Endothelial cell of umbilical vein (primary cell): ENCODE results near the gene CACNA1C. TPM values are rescaled to one million over a fixed set of nuclear protein-coding genes. Genes with fewer than 3 reads are reported as not detected.

Experiments used
- BruUV-seq: library from RNA; stranded (reverse); fragments of 400-500 nt; replicated peaks from 2 replicates; lab custom pipeline; 2021; lab: Mats Ljungman, UMichigan
- CTCF ChIA-PET: fragments of 300-600, 350-600 bp; sonication (Branson Sonifier 250); formaldehyde crosslinking; loops from one replicate; lab custom pipeline; 2021; ENCODE audit warnings: antibody characterized with exemption, inconsistent platforms; lab: Charles Lee
- POLR2A ChIA-PET: fragments of 300-600, 350-600 bp; sonication (Branson Sonifier 250); formaldehyde crosslinking; loops from one replicate; lab custom pipeline; 2021; ENCODE audit warnings: antibody characterized with exemption, inconsistent platforms; lab: Charles Lee
- DNase-seq: peaks from one replicate; pipeline ENCODE4 v3.0.0-alpha.2; 2011; ENCODE audit warnings: low read depth, low spot score
- FAIRE-seq: peaks from 2 replicates; lab custom pipeline; 2011; peaks lifted over from hg19 to GRCh38; lab: Jason Lieb, UNC
- H2AFZ ChIP-seq: 2 replicates; pipeline ENCODE4 v1.6.0; 2012; ENCODE audit warnings: low read depth, low read length, control low read depth, inconsistent platforms
- H3K27ac ChIP-seq: 2 replicates; pipeline ENCODE4 v1.5.1; 2011; ENCODE audit warnings: low read depth, mild to moderate bottlenecking, control low read depth, low read length, moderate library complexity; ENCODE audit not compliant: insufficient read depth
- H3K27me3 ChIP-seq, 2 experiments: 2 replicates each; pipeline versions ENCODE4 v1.6.0 to v1.6.1; 2011; ENCODE audit warnings: low read length in 2 of 2, mixed read lengths in 1 of 2; ENCODE audit not compliant: control insufficient read depth in 2 of 2, insufficient read depth in 2 of 2
- H3K36me3 ChIP-seq, 2 experiments: 2 replicates in 1 of 2; 3 replicates in 1 of 2; pipeline ENCODE4 v1.5.1; 2011; ENCODE audit warnings: low read length in 2 of 2, mild to moderate bottlenecking in 1 of 2, moderate library complexity in 1 of 2; ENCODE audit not compliant: control insufficient read depth in 2 of 2, insufficient read depth in 2 of 2; ENCODE audit errors: extremely low read depth in 1 of 2
- H3K4me1 ChIP-seq: 3 replicates; pipeline ENCODE4 v1.5.1; 2011; ENCODE audit warnings: mild to moderate bottlenecking, low read length; ENCODE audit not compliant: control insufficient read depth, insufficient read depth; ENCODE audit errors: extremely low read depth
- H3K4me2 ChIP-seq: 2 replicates; pipeline ENCODE4 v1.6.1; 2011; ENCODE audit warnings: low read length, control low read depth, mixed read lengths; ENCODE audit not compliant: insufficient read depth
- H3K4me3 ChIP-seq, 3 experiments: fragments of 200-600 bp in 1 of 3; sonication (generic), shearing (Covaris generic) in 1 of 3; replicated peaks in 1 of 3; 2 replicates each; pipeline ENCODE4 v1.5.1; 2011 to 2016; ENCODE audit warnings: control low read depth in 3 of 3, low read length in 3 of 3, mild to moderate bottlenecking in 2 of 3, inconsistent platforms in 1 of 3, low read depth in 1 of 3, moderate library complexity in 1 of 3; ENCODE audit not compliant: insufficient read depth in 1 of 3
- H3K79me2 ChIP-seq: 2 replicates; pipeline ENCODE4 v1.6.0; 2012; ENCODE audit warnings: low read length, inconsistent platforms; ENCODE audit not compliant: control insufficient read depth, insufficient read depth
- H3K9ac ChIP-seq: replicated peaks from 2 replicates; pipeline ENCODE3; 2011; ENCODE audit warnings: low read length, control low read depth; ENCODE audit not compliant: insufficient read depth; ENCODE audit errors: extremely low read depth
- H3K9me1 ChIP-seq: replicated peaks from 3 replicates; pipeline ENCODE4 v1.6.0; 2011; ENCODE audit warnings: mild to moderate bottlenecking, low read length; ENCODE audit not compliant: control insufficient read depth, insufficient read depth; ENCODE audit errors: extremely low read depth
- H3K9me3 ChIP-seq: replicated peaks from 2 replicates; pipeline ENCODE4 v1.5.1; 2012; ENCODE audit warnings: low read length, inconsistent platforms; ENCODE audit not compliant: control insufficient read depth, insufficient read depth
- H4K20me1 ChIP-seq: replicated peaks from 2 replicates; pipeline ENCODE3; 2011; ENCODE audit warnings: mild to moderate bottlenecking, low read length; ENCODE audit not compliant: control insufficient read depth, insufficient read depth; ENCODE audit errors: extremely low read depth
- CTCF ChIP-seq, 2 donors: IDR thresholded peaks; 1 replicate in 1 of 2; 2 replicates in 1 of 2; pipeline ENCODE4 v1.5.1; 2011; ENCODE audit warnings: low read length in 2 of 2, mild to moderate bottlenecking in 2 of 2, moderate library complexity in 2 of 2, control low read depth in 1 of 2, inconsistent platforms in 1 of 2, low read depth in 1 of 2; ENCODE audit not compliant: insufficient read depth in 1 of 2; ENCODE audit errors: extremely low read depth in 1 of 2
- EZH2 ChIP-seq: IDR thresholded peaks from 2 replicates; pipeline ENCODE4 v1.6.1; 2012; ENCODE audit warnings: borderline replicate concordance, low read depth, mild to moderate bottlenecking, moderate library complexity, low read length, inconsistent platforms; ENCODE audit not compliant: severe bottlenecking
- GATA2 ChIP-seq: IDR thresholded peaks from 2 replicates; pipeline ENCODE4 v1.7.0; 2011; ENCODE audit warnings: low read depth, mild to moderate bottlenecking, moderate library complexity, mixed read lengths, low read length; ENCODE audit not compliant: insufficient read length, insufficient read depth
- MAX ChIP-seq: IDR thresholded peaks from 2 replicates; pipeline ENCODE4 v1.6.1; 2011; ENCODE audit not compliant: insufficient read depth, insufficient read length
- MYC ChIP-seq: IDR thresholded peaks from one replicate; pipeline ENCODE4 v1.6.1; 2011; ENCODE audit warnings: mild to moderate bottlenecking, low read depth, low read length
- POLR2AphosphoS5 ChIP-seq: IDR thresholded peaks from 2 replicates; pipeline ENCODE4 v1.6.1; 2012; ENCODE audit warnings: low read depth, mild to moderate bottlenecking, control low read depth, low read length, moderate library complexity; ENCODE audit not compliant: insufficient read depth
- dilution Hi-C: fragments of 300-500 bp; cut with MboI; formaldehyde crosslinking; loops from one replicate; pipeline ENCODE4 v1.15.0; 2019; ENCODE audit warnings: low sequenced_read_pairs; ENCODE audit not compliant: extremely low pct_ligation_motif_present
- intact Hi-C: fragments of 100-400 bp; cut with micrococcal nuclease; formaldehyde crosslinking; loops from one replicate; pipeline ENCODE4 v1.10.0; 2022
- polyA plus RNA-seq, 4 experiments: library from polyadenylated mRNA; depleted of rRNA in 3 of 4; stranded (reverse) in 3 of 4; unstranded in 1 of 4; fragments of >200 nt; gene quantifications; 2 replicates each; pipeline versions ENCODE4 v1.2.1 to v1.2.3, GENCODE V29; 2011 to 2012; ENCODE audit warnings: missing spikeins in 1 of 4
- total RNA-seq: library from RNA; stranded (reverse); gene quantifications from 2 replicates; pipeline ENCODE4 v1.2.3, GENCODE V29; 2021

The CACNA1C gene
- total and polyA plus RNA-seq, 2 donors (not counting 3 experiments of a cell fraction or from before 2014, with no cell fraction given), result not detected

- no peaks in the 10 kb centered on the region for H3K4me1 ChIP-seq
- H3K79me2 ChIP-seq, result no peaks in the 10 kb centered on the region
- H3K4me2 ChIP-seq, result no peak overlapping the region
- no peaks in the 10 kb centered on the region for H3K9me3 ChIP-seq
- TF ChIP-seq MAX (no peak), GATA2 (no peak), POLR2AphosphoS5 (no peak), EZH2 (no peak)
- no peak overlapping the region for H3K4me3 ChIP-seq
- dilution Hi-C loops (no loop called here), intact Hi-C loops (no loop called here)
- no peak overlapping the region for H2AFZ ChIP-seq
- BruUV-seq, result no TSS peak
- no peak for DNase-seq
- no peaks in the 10 kb centered on the region for H3K36me3 ChIP-seq
- no peaks in the 10 kb centered on the region for H3K27me3 ChIP-seq
- H3K9me1 ChIP-seq, result no peaks in the 10 kb centered on the region
- ChIA-PET POLR2A (no interaction called here), CTCF (no interaction called here)
- no peak overlapping the region for H3K27ac ChIP-seq
- H4K20me1 ChIP-seq, result no peaks in the 10 kb centered on the region
- FAIRE-seq, result no peak
- no peak overlapping the region for H3K9ac ChIP-seq
These were observed 500.8 kb downstream of the CACNA1C start for GRCh38 chr12:2553388-2554126.

GRCh38 chr12:2555487-2556082, 502.8 kb downstream of the CACNA1C start:
- FAIRE-seq (no peak), DNase-seq (no peak)
- dilution Hi-C loops, result no loop called here
- intact Hi-C loops, result no loop called here
- Histone ChIP-seq H3K9me1 (no peaks in the 10 kb centered on the region), H3K4me1 (no peaks in the 10 kb centered on the region), H3K79me2 (no peaks in the 10 kb centered on the region), H3K9ac (no peak overlapping the region), H3K4me2 (no peak overlapping the region), H3K4me3 (no peak overlapping the region), H2AFZ (no peak overlapping the region), H4K20me1 (no peaks in the 10 kb centered on the region), H3K27me3 (no peaks in the 10 kb centered on the region), H3K36me3 (no peaks in the 10 kb centered on the region), H3K9me3 (no peaks in the 10 kb centered on the region), H3K27ac (no peak overlapping the region)
- no peak for TF ChIP-seq GATA2
- TF ChIP-seq POLR2AphosphoS5, result no peak
- no peak for TF ChIP-seq MYC
- TF ChIP-seq CTCF (IDR thresholded peaks at IDR 0.05; ENCODE audit: extremely low read depth in 1 of 2, insufficient read depth in 1 of 2, low read depth in 1 of 2, low read length in 2 of 2), result no peak
- no TSS peak for BruUV-seq
- ChIA-PET CTCF (no interaction called here), POLR2A (no interaction called here)
